PC-9 (cell line): Measurements from ENCODE around the gene TRIM7. TPM values are rescaled to one million over a fixed set of nuclear protein-coding genes. Genes with fewer than 3 reads are reported as not detected.
"Not testable (repeated sequence)": the region's sequence is repeated elsewhere in the genome, so short reads cannot be mapped to it uniquely, and the experiment has no call there.

Experiments used
- BruUV-seq: library from RNA; stranded (reverse); fragments of 400-500 nt; replicated peaks from 2 replicates; lab custom pipeline; 2021; lab: Mats Ljungman, UMichigan
- CTCF ChIA-PET: fragments of 300-600 bp; sonication (Branson Sonifier 250); formaldehyde crosslinking; loops from one replicate; lab custom pipeline; 2022; ENCODE audit warnings: antibody characterized with exemption; lab: Charles Lee
- POLR2A ChIA-PET: fragments of 300-600 bp; sonication (Branson Sonifier 250); formaldehyde crosslinking; loops from one replicate; lab custom pipeline; 2022; ENCODE audit warnings: antibody characterized with exemption; ENCODE audit not compliant: unreplicated experiment; lab: Charles Lee
- DNase-seq, 2 experiments: peaks; one replicate each; pipeline versions ENCODE4 v3.0.0 to v3.0.0-alpha.2; 2015 to 2022; ENCODE audit warnings: mixed read lengths in 1 of 2
- H2AFZ ChIP-seq: fragments of 200-600 bp; sonication (generic); 2 replicates; pipeline ENCODE4 v1.8.1; 2017; ENCODE audit warnings: antibody characterized with exemption
- H3F3A ChIP-seq: fragments of 200-600 bp; sonication (generic); 2 replicates; pipeline ENCODE4 v1.8.1; 2017; ENCODE audit warnings: antibody characterized with exemption, mild to moderate bottlenecking, low read depth; ENCODE audit not compliant: insufficient read depth
- H3K27ac ChIP-seq: fragments of 200-600 bp; sonication (generic); 2 replicates; pipeline ENCODE4 v1.6.1; 2016; ENCODE audit warnings: mixed run types
- H3K27me3 ChIP-seq: fragments of 200-600 bp; sonication (generic); 2 replicates; pipeline ENCODE4 v1.6.1; 2016; ENCODE audit warnings: low read depth, mixed run types; ENCODE audit not compliant: insufficient read depth
- H3K36me3 ChIP-seq: fragments of 200-600 bp; sonication (generic); 2 replicates; pipeline ENCODE4 v1.6.1; 2016; ENCODE audit warnings: low read depth, mixed run types
- H3K4me1 ChIP-seq: fragments of 200-600 bp; sonication (generic); replicated peaks from 2 replicates; pipeline ENCODE4 v1.6.1; 2016; ENCODE audit warnings: mixed run types; ENCODE audit not compliant: insufficient read depth
- H3K4me2 ChIP-seq: fragments of 200-600 bp; sonication (generic); 2 replicates; pipeline ENCODE4 v1.6.1; 2017; ENCODE audit warnings: mixed run types
- H3K4me3 ChIP-seq: fragments of 200-600 bp; sonication (generic); 2 replicates; pipeline ENCODE4 v1.6.1; 2016; ENCODE audit warnings: mixed run types
- H3K79me2 ChIP-seq: fragments of 200-600 bp; sonication (generic); 2 replicates; pipeline ENCODE4 v1.6.1; 2017; ENCODE audit warnings: low read depth, mixed run types
- H3K9me2 ChIP-seq: fragments of 200-600 bp; sonication (generic); 2 replicates; pipeline ENCODE4 v1.8.1; 2017; ENCODE audit warnings: mild to moderate bottlenecking; ENCODE audit not compliant: insufficient read depth
- H3K9me3 ChIP-seq: fragments of 200-600 bp; sonication (generic); 2 replicates; pipeline ENCODE4 v1.8.1; 2016; ENCODE audit warnings: low read depth; ENCODE audit not compliant: insufficient read depth
- H4K20me1 ChIP-seq: fragments of 200-600 bp; sonication (generic); 2 replicates; pipeline ENCODE4 v1.8.1; 2017; ENCODE audit not compliant: insufficient read depth
- CTCF ChIP-seq: fragments of 200-600 bp; sonication (generic); conservative IDR thresholded peaks from 2 replicates; pipeline ENCODE4 v1.6.1; 2017; ENCODE audit warnings: mixed run types, antibody characterized with exemption, mild to moderate bottlenecking, moderate library complexity
- EZH2 ChIP-seq: fragments of 200-600 bp; sonication (generic); IDR thresholded peaks from 2 replicates; pipeline ENCODE4 v1.8.0; 2017; ENCODE audit warnings: antibody characterized with exemption, low read depth
- intact Hi-C: fragments of 100-400 bp; cut with micrococcal nuclease; formaldehyde crosslinking; loops from one replicate; pipeline ENCODE4 v1.10.0; 2022; ENCODE audit not compliant: unreplicated experiment
- total RNA-seq: library from RNA; stranded (reverse); gene quantifications from 2 replicates; pipeline ENCODE4 v1.2.3, GENCODE V29; 2021

Gene TRIM7
- total RNA-seq, 1 experiment from 2014 or later: 9.2 TPM

DNA sequence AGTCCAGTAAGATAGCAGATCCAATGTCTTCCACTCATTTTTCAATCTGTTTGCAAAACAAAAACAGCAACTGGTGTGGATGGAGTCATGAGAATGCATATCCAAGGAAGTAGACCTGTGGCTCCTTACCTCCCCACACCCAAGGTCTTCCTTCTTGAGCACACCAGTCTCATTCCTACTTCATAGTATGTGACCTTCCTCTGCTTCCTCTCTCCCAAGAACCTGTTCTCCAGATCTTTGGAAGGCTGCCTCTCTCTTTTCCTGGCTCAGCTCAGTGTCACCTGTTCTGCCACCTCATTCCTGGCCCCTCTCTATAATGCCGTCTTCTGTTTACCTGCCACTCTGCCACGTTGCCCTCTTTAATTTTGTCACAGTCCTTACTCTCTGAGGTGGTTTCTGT is 7.9 kb upstream of the TRIM7 start:
- BruUV-seq: no TSS peak
- CTCF ChIA-PET: no interaction called here
- Histone ChIP-seq H3K9me2 (no peaks in the 10 kb centered on the region), H3K4me3 (no peak overlapping the region), H3K36me3 (no peaks in the 10 kb centered on the region), H3K27me3 (no peaks in the 10 kb centered on the region), H3K9me3 (no peaks in the 10 kb centered on the region), H3K4me1 (peaks cover 7% of the 10 kb centered on the region; the same call in 1 of the 2 replicates), H3K4me2 (no peak overlapping the region), H3K27ac (no peak overlapping the region), H3K79me2 (no peaks in the 10 kb centered on the region), H4K20me1 (peaks cover 5% of the 10 kb centered on the region), H3F3A (peaks cover 44% of the 10 kb centered on the region), H2AFZ (no peak overlapping the region)
- no peak for TF ChIP-seq CTCF
- TF ChIP-seq EZH2: no peak
- no peak for DNase-seq
- intact Hi-C loops: no loop called here
- POLR2A ChIA-PET: interaction anchor here (0.7 kb wide), 1 partner anchor 9 kb away, joined by 4 read pairs; no protein-coding TSS in a partner anchor

DNA sequence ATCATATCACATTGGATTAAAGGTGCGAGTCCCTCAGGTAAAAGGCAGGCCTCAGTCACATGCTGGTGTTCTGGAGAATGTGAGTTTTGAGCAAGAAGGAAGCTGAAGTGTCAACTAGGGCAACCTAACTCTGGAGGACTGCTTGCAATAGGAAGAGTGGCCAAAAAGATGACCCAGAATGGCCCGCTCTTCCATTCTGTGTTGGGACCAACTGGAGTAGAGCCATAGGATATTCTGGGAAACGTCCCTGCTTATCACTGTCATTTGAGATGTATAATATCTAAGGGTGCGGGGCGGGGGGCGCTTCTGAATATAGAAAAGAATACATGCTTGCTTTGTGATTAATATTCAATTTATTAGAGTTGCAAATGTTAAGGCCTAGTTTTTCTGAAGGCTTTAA is 7.1 kb upstream of the TRIM7 start:
- no peak for DNase-seq
- H3K27me3 ChIP-seq: no peaks in the 10 kb centered on the region
- no peaks in the 10 kb centered on the region for H4K20me1 ChIP-seq
- no peaks in the 10 kb centered on the region for H3K79me2 ChIP-seq
- H3K9me3 ChIP-seq: no peaks in the 10 kb centered on the region
- H3K4me1 ChIP-seq: peaks cover 3% of the 10 kb centered on the region; the same call in 1 of the 2 replicates
- intact Hi-C loops: no loop called here
- CTCF ChIA-PET: no interaction called here
- H3K9me2 ChIP-seq: no peaks in the 10 kb centered on the region
- TF ChIP-seq CTCF (no peak), EZH2 (no peak)
- H2AFZ ChIP-seq: no peak overlapping the region
- H3K27ac ChIP-seq: no peak overlapping the region
- H3F3A ChIP-seq: peaks cover 42% of the 10 kb centered on the region
- no peak overlapping the region for H3K4me3 ChIP-seq
- no peak overlapping the region for H3K4me2 ChIP-seq
- H3K36me3 ChIP-seq: no peaks in the 10 kb centered on the region
- POLR2A ChIA-PET: interaction anchor here (0.7 kb wide), 1 partner anchor 8 kb away, joined by 4 read pairs; no protein-coding TSS in a partner anchor
- BruUV-seq: no TSS peak

DNA sequence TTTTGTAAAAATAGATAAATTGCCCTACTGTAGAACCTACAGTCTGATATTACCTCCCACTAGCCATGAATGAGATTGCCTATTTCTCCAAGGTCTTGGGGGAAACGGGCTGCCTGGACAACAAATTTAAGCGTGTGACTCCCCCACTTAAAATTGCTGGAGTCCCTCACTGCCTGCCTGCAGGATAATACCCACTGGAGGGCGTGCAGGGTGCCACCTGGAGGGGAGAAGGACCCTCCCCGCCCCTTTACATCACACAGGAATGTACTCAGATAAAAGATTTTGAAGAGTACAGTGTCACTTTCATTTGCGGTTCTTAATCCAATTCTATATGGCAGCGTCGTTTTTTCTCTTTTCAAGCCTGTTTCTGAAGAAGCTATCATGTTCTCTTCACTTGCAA is 6.2 kb upstream of the TRIM7 start:
- peaks cover 5% of the 10 kb centered on the region for H3K4me1 ChIP-seq
- DNase-seq: no peak
- H3K9me3 ChIP-seq: no peaks in the 10 kb centered on the region
- H2AFZ ChIP-seq: no peak overlapping the region
- no peak overlapping the region for H3K27ac ChIP-seq
- H3K27me3 ChIP-seq: no peaks in the 10 kb centered on the region
- ChIA-PET CTCF (interaction anchor here (0.7 kb wide), 1 partner anchor 19 kb away, joined by 4 read pairs; no protein-coding TSS in a partner anchor), POLR2A (no interaction called here)
- H3K36me3 ChIP-seq: no peaks in the 10 kb centered on the region
- H3K79me2 ChIP-seq: no peaks in the 10 kb centered on the region
- intact Hi-C loops: no loop called here
- H4K20me1 ChIP-seq: no peaks in the 10 kb centered on the region
- no peak overlapping the region for H3K4me3 ChIP-seq
- no peaks in the 10 kb centered on the region for H3K9me2 ChIP-seq
- H3F3A ChIP-seq: peaks cover 43% of the 10 kb centered on the region
- TF ChIP-seq EZH2 (no peak), CTCF (no peak)
- BruUV-seq: no TSS peak
- H3K4me2 ChIP-seq: no peak overlapping the region

GRCh38 chr5:181210698-181211097 is 5.7 kb upstream of the TRIM7 start:
- H2AFZ ChIP-seq, H3K27me3 ChIP-seq, BruUV-seq, H3K9me2 ChIP-seq, H3K4me2 ChIP-seq, intact Hi-C loops, H4K20me1 ChIP-seq, H3K4me1 ChIP-seq, H3K79me2 ChIP-seq, H3K4me3 ChIP-seq, H3K36me3 ChIP-seq, H3K9me3 ChIP-seq, H3K27ac ChIP-seq, DNase-seq: not testable (repeated sequence)
- ChIA-PET POLR2A (interaction anchor here (0.7 kb wide), 1 partner anchor 45 kb away, joined by 3 read pairs; no protein-coding TSS in a partner anchor), CTCF (interaction anchor here (0.7 kb wide), 1 partner anchor 19 kb away, joined by 4 read pairs; no protein-coding TSS in a partner anchor)
- peaks cover 43% of the 10 kb centered on the region for H3F3A ChIP-seq

- CTCF ChIA-PET, H3K36me3 ChIP-seq, H4K20me1 ChIP-seq, H3K27ac ChIP-seq, H3K79me2 ChIP-seq, H3K9me2 ChIP-seq, H2AFZ ChIP-seq, intact Hi-C loops, H3K4me2 ChIP-seq, H3K4me3 ChIP-seq, BruUV-seq, H3K9me3 ChIP-seq, H3K27me3 ChIP-seq, DNase-seq: not testable (repeated sequence)
- Histone ChIP-seq H3K4me1 (peaks cover 12% of the 10 kb centered on the region), H3F3A (peaks cover 43% of the 10 kb centered on the region)
- POLR2A ChIA-PET: interaction anchor here (0.7 kb wide), 1 partner anchor 45 kb away, joined by 3 read pairs; no protein-coding TSS in a partner anchor
Observed at GRCh38 chr5:181210148-181210547, 5.2 kb upstream of the TRIM7 start.
